GM10266 (cell line): ENCODE measurements around the gene C5orf24.
A peak's percentile ranks its signal among the peaks of the same experiment; 100 is the strongest.
"Not testable (repeated sequence)": the region's sequence is repeated elsewhere in the genome, so short reads cannot be mapped to it uniquely, and the experiment has no call there.

ENCODE experiments used
- DNase-seq: peaks from one replicate; pipeline ENCODE4 v3.0.0; 2012; ENCODE audit errors: extremely low spot score
- CTCF ChIP-seq: IDR thresholded peaks from 2 replicates; pipeline ENCODE4 v1.5.1; 2012; ENCODE audit warnings: mild to moderate bottlenecking, low read depth; ENCODE audit not compliant: control insufficient read depth, insufficient read depth; ENCODE audit errors: missing control alignments

Gene C5orf24

GRCh38 chr5:134879456-134879855, 33.7 kb downstream of the C5orf24 start:
- TF ChIP-seq CTCF: no peak

GRCh38 chr5:134880937-134881336, 35.2 kb downstream of the C5orf24 start:
- DNase-seq: not testable (repeated sequence)

More at GRCh38 chr5:134879456-134879855, 33.7 kb downstream of the C5orf24 start:
- DNase-seq: no peak

DNA sequence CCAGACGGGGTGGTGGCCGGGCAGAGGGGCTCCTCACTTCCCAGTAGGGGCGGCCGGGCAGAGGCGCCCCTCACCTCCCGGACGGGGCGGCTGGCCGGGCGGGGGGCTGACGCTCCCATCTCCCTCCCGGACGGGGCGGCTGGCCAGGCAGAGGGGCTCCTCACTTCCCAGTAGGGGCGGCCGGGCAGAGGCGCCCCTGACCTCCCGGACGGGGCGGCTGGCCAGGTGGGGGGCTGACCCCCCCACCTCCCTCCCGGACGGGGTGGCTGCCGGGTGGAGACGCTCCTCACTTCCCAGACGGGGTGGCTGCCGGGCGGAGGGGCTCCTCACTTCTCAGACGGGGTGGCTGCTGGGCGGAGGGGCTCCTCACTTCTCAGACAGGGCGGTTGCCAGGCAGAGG, 35.9 kb downstream of the C5orf24 start:
- not testable (repeated sequence) for DNase-seq

GRCh38 chr5:134887593-134888159, 41.9 kb downstream of the C5orf24 start:
- peak; percentile 6 for DNase-seq
- TF ChIP-seq CTCF: no peak

DNA sequence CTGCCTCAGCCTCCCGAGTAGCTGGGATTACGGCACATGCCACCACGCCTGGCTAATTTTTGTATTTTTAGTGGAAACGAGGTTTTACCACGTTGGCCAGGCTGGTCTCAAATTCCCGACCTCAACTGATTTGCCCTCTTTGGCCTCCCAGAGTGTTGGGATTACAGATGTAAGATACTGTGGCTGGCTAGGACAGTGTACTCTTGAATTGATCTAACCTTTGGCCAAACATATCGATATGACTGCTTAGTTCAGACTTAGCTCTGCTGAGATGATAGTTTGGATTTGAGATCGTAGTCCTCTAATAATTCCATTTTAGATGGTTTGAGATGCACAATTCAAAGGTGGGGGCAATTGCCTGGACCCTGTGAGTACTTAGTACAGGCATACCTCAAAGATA, 43.6 kb downstream of the C5orf24 start:
- no peak for DNase-seq
- no peak for TF ChIP-seq CTCF

- TF ChIP-seq CTCF: no peak
- no peak for DNase-seq
Measured at GRCh38 chr5:134891473-134891872, 45.7 kb downstream of the C5orf24 start.

DNA sequence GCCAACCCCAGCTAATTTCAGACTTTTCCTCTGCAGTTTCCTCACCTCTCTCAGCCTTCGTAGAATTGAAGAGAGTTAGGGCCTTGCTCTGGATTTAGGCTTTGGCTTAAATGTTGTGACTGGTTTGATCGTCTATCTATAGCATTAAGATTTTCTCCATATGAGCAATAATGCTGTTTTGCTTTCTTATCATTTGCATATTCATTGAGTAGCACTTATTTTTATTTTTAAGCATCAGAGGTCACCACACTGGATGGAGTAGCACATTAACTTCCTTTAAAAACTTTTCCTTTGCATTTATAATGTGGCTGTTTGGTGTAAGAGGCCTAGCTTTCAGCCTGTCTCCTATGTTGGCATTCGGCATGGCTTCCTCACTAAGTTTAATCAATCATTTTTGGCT, 46.5 kb downstream of the C5orf24 start:
- DNase-seq: no peak
- TF ChIP-seq CTCF: no peak

GRCh38 chr5:134892926-134893325, 47.2 kb downstream of the C5orf24 start:
- TF ChIP-seq CTCF: no peak
- DNase-seq: no peak
